Kidney (tissue), 14 donors: ENCODE measurements around the gene TTC33. TPM values are rescaled to one million over a fixed set of nuclear protein-coding genes. Genes with fewer than 3 reads are reported as not detected.

Source experiments
- DNase-seq, 5 donors: peaks; one replicate each; pipeline ENCODE4 v3.0.0-alpha.2; 2013 to 2020
- FAIRE-seq: peaks from 2 replicates; lab custom pipeline; 2012; peaks lifted over from hg19 to GRCh38; lab: Jason Lieb, UNC
- H3K27ac ChIP-seq, 2 donors: one replicate each; pipeline ENCODE4 v1.7.0; 2013; ENCODE audit warnings: low read depth in 2 of 2, low read length in 2 of 2, inconsistent platforms in 1 of 2
- H3K27me3 ChIP-seq: one replicate; pipeline ENCODE4 v1.7.1; 2013; ENCODE audit warnings: low read length, inconsistent platforms; ENCODE audit not compliant: control insufficient read depth, insufficient read depth
- H3K36me3 ChIP-seq, 3 donors: one replicate each; pipeline versions ENCODE4 v1.7.0 to v1.7.1; 2013; ENCODE audit warnings: low read length in 3 of 3, control low read depth in 1 of 3, inconsistent platforms in 1 of 3; ENCODE audit not compliant: insufficient read depth in 3 of 3, control insufficient read depth in 2 of 3
- H3K4me1 ChIP-seq, 3 donors: one replicate each; pipeline versions ENCODE4 v1.7.0 to v1.7.1; 2013; ENCODE audit warnings: low read length in 3 of 3, inconsistent platforms in 1 of 3, low read depth in 1 of 3; ENCODE audit not compliant: control insufficient read depth in 2 of 3, insufficient read depth in 2 of 3
- H3K4me3 ChIP-seq, 3 donors: one replicate each; pipeline versions ENCODE4 v1.7.0 to v1.8.1; 2013; ENCODE audit warnings: low read length in 3 of 3, control low read depth in 1 of 3, inconsistent platforms in 1 of 3
- H3K9ac ChIP-seq, 3 donors: one replicate each; pipeline versions ENCODE4 v1.7.0 to v1.7.1; 2013; ENCODE audit warnings: low read length in 3 of 3, control low read depth in 1 of 3, inconsistent platforms in 1 of 3
- H3K9me3 ChIP-seq, 3 donors: one replicate each; pipeline versions ENCODE4 v1.7.0 to v1.7.1; 2013; ENCODE audit warnings: low read length in 3 of 3, control low read depth in 1 of 3, inconsistent platforms in 1 of 3; ENCODE audit not compliant: control insufficient read depth in 2 of 3, insufficient read depth in 1 of 3
- CTCF ChIP-seq: IDR thresholded peaks from 3 replicates; pipeline ENCODE4 v1.5.1; 2012; ENCODE audit warnings: mild to moderate bottlenecking, moderate library complexity, borderline replicate concordance; ENCODE audit not compliant: insufficient read depth; ENCODE audit errors: extremely low read depth
- intact Hi-C: fragments of 100-400 bp; cut with DNase I; formaldehyde crosslinking; loops from one replicate; pipeline ENCODE4 v1.11.1; 2022
- polyA plus RNA-seq: library from polyadenylated mRNA; stranded (reverse); fragments of 350-450 nt; fragmentation: Illumina TruSeq; extraction: RNeasy Lipid Tissue Mini Kit (QIAGEN cat#74804); gene quantifications from one replicate; pipeline ENCODE4 v1.2.3, GENCODE V29; 2014; ENCODE audit warnings: low read depth, low replicate concordance; ENCODE audit not compliant: insufficient read depth
- total RNA-seq: library from RNA; stranded (reverse); fragmentation: NEBNext Ultra II Directional; extraction: Animal tissue kit (Norgen Biotek cat#: 25700); gene quantifications from one replicate; pipeline ENCODE4 v1.2.1, GENCODE V29; 2021
- donor health status: control.
- donor health status: control.
- donor health status: control.
- donor health status: control.
- donor health status: control.
- donor health status: DM: yes; HTN: yes; CAD: no.
- donor health status: Normal renal cell carcinoma (clear cell type).

The TTC33 gene
- total and polyA plus RNA-seq, 2 donors from 2014 or later: 7.1 to 20.1 TPM

GRCh38 chr5:40628407-40628806 is 127.4 kb downstream of the TTC33 start:
- Histone ChIP-seq H3K36me3 (no peaks in the 10 kb centered on the region), H3K27ac (no peak overlapping the region), H3K9me3 (no peaks in the 10 kb centered on the region), H3K9ac (no peak overlapping the region), H3K27me3 (no peaks in the 10 kb centered on the region), H3K4me3 (no peak overlapping the region), H3K4me1 (no peaks in the 10 kb centered on the region)
- no peak for TF ChIP-seq CTCF
- intact Hi-C loops: no loop called here
- FAIRE-seq (no peak), DNase-seq (no peak)

DNA sequence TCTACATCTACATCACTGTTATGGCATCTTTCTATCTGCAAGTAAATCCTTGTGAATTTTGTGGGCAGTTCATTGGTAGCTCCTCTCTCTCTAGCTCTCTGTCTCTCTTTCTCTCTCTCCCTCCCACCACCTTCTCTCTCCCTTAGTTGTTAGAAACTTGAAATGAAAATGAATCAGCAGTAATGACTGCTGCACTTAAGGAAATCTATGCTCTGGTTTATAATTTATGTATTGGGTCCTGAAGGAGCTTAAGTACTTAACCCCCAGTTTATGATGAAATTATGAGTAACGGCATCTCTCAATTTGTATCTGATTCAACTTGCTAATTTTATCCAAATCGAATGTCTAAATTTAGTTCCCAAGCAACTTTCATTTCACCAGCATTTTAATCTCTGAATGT is 128.1 kb downstream of the TTC33 start:
- FAIRE-seq (no peak), DNase-seq (no peak)
- no peak overlapping the region for H3K27ac ChIP-seq
- intact Hi-C loops: no loop called here
- H3K4me3 ChIP-seq: no peak overlapping the region
- no peaks in the 10 kb centered on the region for H3K4me1 ChIP-seq
- no peaks in the 10 kb centered on the region for H3K36me3 ChIP-seq
- H3K27me3 ChIP-seq: no peaks in the 10 kb centered on the region
- no peaks in the 10 kb centered on the region for H3K9me3 ChIP-seq
- H3K9ac ChIP-seq: no peak overlapping the region
- no peak for TF ChIP-seq CTCF

DNA sequence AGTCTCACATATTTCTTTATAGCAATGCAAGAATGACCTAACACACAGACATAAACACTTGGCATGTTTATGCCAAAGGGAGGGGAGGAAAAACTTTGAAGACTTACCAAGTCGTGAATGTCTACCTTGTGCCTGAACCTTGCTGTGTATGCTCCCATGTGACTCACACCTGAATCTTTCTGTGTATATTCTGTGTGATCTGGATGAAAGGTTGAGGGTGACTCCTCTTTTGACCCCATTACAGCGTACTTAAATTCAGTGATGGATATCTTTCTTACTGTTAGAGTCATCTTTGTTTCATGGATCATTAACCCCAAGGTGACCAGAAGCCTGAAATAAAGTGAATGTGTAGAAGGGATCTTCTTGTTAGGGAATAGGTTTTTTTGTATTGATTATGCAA is 129.0 kb downstream of the TTC33 start:
- H3K27me3 ChIP-seq: no peaks in the 10 kb centered on the region
- H3K4me3 ChIP-seq: no peak overlapping the region
- H3K4me1 ChIP-seq: no peaks in the 10 kb centered on the region
- H3K36me3 ChIP-seq: no peaks in the 10 kb centered on the region
- peak in 2 of 5 donors; percentile 29 to 30 for DNase-seq
- intact Hi-C loops: no loop called here
- H3K27ac ChIP-seq: no peak overlapping the region
- FAIRE-seq: no peak
- no peak for TF ChIP-seq CTCF
- H3K9ac ChIP-seq: no peak overlapping the region
- no peaks in the 10 kb centered on the region for H3K9me3 ChIP-seq
